ENCODE results near the gene GNB5. TPM values are rescaled to one million over a fixed set of nuclear protein-coding genes. Genes with fewer than 3 reads are reported as not detected.

Gene GNB5
- total RNA-seq, 1 experiment from 2014 or later, result 58.7 TPM

DNA sequence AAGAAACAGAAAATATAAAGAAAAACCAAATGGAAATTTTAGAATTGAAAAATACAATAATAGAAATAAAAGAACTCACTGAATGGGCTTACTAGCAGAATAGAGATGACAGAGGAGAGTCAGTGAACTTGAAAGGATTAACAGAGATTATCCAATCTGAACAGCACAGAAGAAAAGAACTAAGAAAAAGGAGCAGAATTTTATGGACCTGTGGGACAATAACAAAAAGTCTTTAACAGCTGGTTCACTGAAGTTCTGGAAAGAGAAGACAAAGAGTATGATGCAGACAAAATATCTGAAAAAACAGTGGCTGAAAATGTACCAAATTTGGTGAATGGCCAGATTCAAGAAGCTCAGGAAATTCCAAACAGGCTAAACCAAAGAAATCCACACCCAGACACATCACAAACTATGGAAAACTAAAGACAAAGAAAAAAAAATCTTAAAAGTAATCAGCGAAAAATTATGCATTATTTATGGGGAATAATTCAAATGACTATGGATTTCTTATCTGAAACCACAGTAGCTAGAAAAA is 9.7 kb upstream of the GNB5 start:
- in situ Hi-C loops (cut with HindIII; ENCODE audit: low pct_unique_long_range_greater_than_20kb, low sequenced_read_pairs), result no loop called here
- intact Hi-C loops (cut with micrococcal nuclease; ENCODE audit: unreplicated experiment), result no loop called here
- ATAC-seq, result no peak
- no peak overlapping the region for H3K27ac ChIP-seq (ENCODE audit: low read length)
- no peak overlapping the region for H3K4me3 ChIP-seq (ENCODE audit: low read depth in 2 of 2, low read length in 2 of 2)
- H3K4me1 ChIP-seq (ENCODE audit: control insufficient read depth, insufficient read depth, low read length), result no peaks in the 10 kb centered on the region
- no peaks in the 10 kb centered on the region for H3K9me3 ChIP-seq (ENCODE audit: control insufficient read depth, insufficient read depth, low read depth, low read length)
- ChIA-PET POLR2A (no interaction called here), CTCF (no interaction called here)
- BruUV-seq (replicated peaks), result no TSS peak
- no peak for TF ChIP-seq SIN3A (IDR thresholded peaks at IDR 0.05; ENCODE audit: borderline replicate concordance, insufficient read depth, low read depth, low read length)
- TF ChIP-seq, protein P1, sequence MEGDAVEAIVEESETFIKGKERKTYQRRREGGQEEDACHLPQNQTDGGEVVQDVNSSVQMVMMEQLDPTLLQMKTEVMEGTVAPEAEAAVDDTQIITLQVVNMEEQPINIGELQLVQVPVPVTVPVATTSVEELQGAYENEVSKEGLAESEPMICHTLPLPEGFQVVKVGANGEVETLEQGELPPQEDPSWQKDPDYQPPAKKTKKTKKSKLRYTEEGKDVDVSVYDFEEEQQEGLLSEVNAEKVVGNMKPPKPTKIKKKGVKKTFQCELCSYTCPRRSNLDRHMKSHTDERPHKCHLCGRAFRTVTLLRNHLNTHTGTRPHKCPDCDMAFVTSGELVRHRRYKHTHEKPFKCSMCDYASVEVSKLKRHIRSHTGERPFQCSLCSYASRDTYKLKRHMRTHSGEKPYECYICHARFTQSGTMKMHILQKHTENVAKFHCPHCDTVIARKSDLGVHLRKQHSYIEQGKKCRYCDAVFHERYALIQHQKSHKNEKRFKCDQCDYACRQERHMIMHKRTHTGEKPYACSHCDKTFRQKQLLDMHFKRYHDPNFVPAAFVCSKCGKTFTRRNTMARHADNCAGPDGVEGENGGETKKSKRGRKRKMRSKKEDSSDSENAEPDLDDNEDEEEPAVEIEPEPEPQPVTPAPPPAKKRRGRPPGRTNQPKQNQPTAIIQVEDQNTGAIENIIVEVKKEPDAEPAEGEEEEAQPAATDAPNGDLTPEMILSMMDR (IDR thresholded peaks at IDR 0.05), result no peak
- no peak for TF ChIP-seq POLR2AphosphoS5 (IDR thresholded peaks at IDR 0.05; ENCODE audit: low read depth, low read length)
- no peak for TF ChIP-seq TCF7L2 (IDR thresholded peaks at IDR 0.05; ENCODE audit: low read depth, low read length)
- no peaks in the 10 kb centered on the region for H3K27me3 ChIP-seq (ENCODE audit: control insufficient read depth, insufficient read depth, low read length)
- DNase-seq (ENCODE audit: low read depth, low spot score), result no peak
- peaks cover 2% of the 10 kb centered on the region; the same call in 1 of the 2 replicates for H3K36me3 ChIP-seq (ENCODE audit: control insufficient read depth, insufficient read depth, low read length)

DNA sequence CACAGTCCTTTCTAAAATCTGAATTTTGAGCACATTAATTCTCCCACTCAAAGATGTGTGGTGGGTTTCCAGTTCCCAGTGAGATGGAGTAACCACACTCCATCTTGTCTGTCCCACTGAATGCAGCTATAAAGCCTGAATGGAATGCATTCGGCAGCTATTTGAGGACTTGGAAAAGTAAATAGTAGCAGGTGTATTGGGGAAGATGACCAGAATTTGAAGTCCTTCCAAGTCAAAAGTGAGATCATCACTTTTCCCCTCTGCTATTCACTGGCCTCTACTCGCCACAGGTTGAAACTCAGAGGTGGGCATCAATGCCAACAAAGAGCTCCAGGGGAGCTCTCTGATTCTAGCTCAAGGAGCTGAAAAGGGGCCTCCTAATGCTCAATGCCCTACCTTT is 8.1 kb upstream of the GNB5 start:
- CTCF ChIA-PET, result no interaction called here
- Histone ChIP-seq H3K27ac (ENCODE audit: low read length) (no peak overlapping the region), H3K27me3 (ENCODE audit: control insufficient read depth, insufficient read depth, low read length) (no peaks in the 10 kb centered on the region), H3K4me1 (ENCODE audit: control insufficient read depth, insufficient read depth, low read length) (no peaks in the 10 kb centered on the region), H3K36me3 (ENCODE audit: control insufficient read depth, insufficient read depth, low read length) (no peaks in the 10 kb centered on the region), H3K4me3 (ENCODE audit: low read depth in 2 of 2, low read length in 2 of 2) (no peak overlapping the region), H3K9me3 (ENCODE audit: control insufficient read depth, insufficient read depth, low read depth, low read length) (no peaks in the 10 kb centered on the region)
- ATAC-seq (no peak), DNase-seq (ENCODE audit: low read depth, low spot score) (no peak)
- POLR2A ChIA-PET, result no interaction called here
- intact Hi-C loops (cut with micrococcal nuclease; ENCODE audit: unreplicated experiment), result no loop called here
- no TSS peak for BruUV-seq (replicated peaks)
- in situ Hi-C loops (cut with HindIII; ENCODE audit: low pct_unique_long_range_greater_than_20kb, low sequenced_read_pairs), result no loop called here
- TF ChIP-seq TCF7L2 (IDR thresholded peaks at IDR 0.05; ENCODE audit: low read depth, low read length) (no peak), SIN3A (IDR thresholded peaks at IDR 0.05; ENCODE audit: borderline replicate concordance, insufficient read depth, low read depth, low read length) (no peak)
- TF ChIP-seq, protein P2, sequence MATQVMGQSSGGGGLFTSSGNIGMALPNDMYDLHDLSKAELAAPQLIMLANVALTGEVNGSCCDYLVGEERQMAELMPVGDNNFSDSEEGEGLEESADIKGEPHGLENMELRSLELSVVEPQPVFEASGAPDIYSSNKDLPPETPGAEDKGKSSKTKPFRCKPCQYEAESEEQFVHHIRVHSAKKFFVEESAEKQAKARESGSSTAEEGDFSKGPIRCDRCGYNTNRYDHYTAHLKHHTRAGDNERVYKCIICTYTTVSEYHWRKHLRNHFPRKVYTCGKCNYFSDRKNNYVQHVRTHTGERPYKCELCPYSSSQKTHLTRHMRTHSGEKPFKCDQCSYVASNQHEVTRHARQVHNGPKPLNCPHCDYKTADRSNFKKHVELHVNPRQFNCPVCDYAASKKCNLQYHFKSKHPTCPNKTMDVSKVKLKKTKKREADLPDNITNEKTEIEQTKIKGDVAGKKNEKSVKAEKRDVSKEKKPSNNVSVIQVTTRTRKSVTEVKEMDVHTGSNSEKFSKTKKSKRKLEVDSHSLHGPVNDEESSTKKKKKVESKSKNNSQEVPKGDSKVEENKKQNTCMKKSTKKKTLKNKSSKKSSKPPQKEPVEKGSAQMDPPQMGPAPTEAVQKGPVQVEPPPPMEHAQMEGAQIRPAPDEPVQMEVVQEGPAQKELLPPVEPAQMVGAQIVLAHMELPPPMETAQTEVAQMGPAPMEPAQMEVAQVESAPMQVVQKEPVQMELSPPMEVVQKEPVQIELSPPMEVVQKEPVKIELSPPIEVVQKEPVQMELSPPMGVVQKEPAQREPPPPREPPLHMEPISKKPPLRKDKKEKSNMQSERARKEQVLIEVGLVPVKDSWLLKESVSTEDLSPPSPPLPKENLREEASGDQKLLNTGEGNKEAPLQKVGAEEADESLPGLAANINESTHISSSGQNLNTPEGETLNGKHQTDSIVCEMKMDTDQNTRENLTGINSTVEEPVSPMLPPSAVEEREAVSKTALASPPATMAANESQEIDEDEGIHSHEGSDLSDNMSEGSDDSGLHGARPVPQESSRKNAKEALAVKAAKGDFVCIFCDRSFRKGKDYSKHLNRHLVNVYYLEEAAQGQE (IDR thresholded peaks at IDR 0.05; ENCODE audit: insufficient read depth in 1 of 2, low read depth in 2 of 2, low read length in 1 of 2), result no peak
- TF ChIP-seq, protein P1 (IDR thresholded peaks at IDR 0.05), result no peak

All from Panc1 (cell line).